Subcutaneous adipose tissue (tissue), 4 donors: ENCODE measurements around the gene RNF113B. TPM values are rescaled to one million over a fixed set of nuclear protein-coding genes. Genes with fewer than 3 reads are reported as not detected.

ENCODE experiments used
- total RNA-seq, 4 donors: library from RNA; depleted of rRNA; stranded (reverse); fragments of >200 nt; gene quantifications; one replicate each; pipeline ENCODE4 v1.1.0, GENCODE V29; 2016
- TF ChIP-seq, protein P1 (sequence below): fragments of 450-650 bp; IDR thresholded peaks from one replicate; pipeline ENCODE4 v1.5.1; 2016; ENCODE audit warnings: low read depth, mild to moderate bottlenecking, control low read depth, antibody characterized with exemption, moderate library complexity

The RNF113B gene
- not detected for total RNA-seq

DNA sequence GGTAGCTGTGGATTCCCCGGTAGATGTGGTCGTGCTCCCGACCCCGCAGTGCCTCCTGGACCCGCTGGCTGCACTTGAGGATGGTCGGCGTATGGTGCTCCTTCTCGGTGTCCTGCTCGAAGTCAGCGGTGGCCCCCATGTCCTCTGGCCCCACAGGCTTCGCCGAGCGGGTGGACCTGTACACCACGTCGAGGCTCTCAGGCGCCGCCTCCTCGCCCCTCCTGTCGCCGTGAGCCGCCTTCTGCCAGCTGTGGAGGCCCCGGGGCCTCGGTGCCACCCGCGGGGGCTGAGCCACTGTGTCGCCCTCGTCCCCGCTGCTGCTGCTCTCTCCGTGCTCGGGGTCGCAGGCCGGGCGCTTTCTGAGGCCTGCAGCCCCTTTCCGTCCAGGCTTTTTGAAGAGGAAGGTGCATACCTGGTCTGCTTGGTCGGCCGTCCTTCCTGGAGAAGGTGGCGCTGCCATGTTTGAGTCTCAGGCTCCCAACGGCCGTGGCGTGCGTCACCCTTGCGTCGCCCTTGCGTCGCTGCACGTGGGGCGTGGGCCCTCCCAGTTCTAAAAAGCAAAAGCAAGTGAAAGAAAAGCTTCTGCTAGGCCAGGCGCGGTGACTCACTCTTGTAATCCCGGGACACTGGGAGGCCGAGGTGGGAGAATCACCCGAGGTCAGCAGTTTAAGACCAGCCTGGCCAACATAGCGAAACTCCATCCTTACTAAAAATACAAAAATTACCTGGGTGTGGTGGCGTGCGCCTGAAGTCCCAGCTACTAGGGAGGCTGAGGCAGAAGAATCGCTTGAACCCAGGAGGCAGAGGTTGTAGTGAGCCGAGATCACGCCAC, at the start of gene RNF113B:
TSS of gene RNF113B (minus strand) at position 493 of the 832 bp plus-strand sequence. CDS start at position 460, 33 bp downstream.
- TF ChIP-seq, protein P1, sequence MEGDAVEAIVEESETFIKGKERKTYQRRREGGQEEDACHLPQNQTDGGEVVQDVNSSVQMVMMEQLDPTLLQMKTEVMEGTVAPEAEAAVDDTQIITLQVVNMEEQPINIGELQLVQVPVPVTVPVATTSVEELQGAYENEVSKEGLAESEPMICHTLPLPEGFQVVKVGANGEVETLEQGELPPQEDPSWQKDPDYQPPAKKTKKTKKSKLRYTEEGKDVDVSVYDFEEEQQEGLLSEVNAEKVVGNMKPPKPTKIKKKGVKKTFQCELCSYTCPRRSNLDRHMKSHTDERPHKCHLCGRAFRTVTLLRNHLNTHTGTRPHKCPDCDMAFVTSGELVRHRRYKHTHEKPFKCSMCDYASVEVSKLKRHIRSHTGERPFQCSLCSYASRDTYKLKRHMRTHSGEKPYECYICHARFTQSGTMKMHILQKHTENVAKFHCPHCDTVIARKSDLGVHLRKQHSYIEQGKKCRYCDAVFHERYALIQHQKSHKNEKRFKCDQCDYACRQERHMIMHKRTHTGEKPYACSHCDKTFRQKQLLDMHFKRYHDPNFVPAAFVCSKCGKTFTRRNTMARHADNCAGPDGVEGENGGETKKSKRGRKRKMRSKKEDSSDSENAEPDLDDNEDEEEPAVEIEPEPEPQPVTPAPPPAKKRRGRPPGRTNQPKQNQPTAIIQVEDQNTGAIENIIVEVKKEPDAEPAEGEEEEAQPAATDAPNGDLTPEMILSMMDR: no peak

DNA sequence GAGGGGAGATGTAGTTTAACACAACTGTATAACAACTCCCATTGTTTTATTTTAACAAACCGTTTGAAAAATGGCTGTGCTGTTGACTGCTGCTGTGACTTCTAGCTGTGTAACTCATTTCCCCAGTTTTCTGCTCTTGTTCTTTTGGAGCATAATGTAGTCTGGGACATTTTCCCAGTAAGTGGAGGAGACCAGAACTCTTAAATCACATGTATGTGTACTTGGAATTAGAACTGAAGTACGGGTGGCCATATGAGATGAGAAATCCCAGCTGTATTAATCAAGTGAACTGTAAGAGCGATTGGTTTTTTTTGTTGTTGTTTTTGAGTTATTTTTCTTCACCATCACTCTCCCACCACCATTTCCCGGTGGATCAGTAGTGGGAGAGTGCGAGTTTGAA, 49.4 kb upstream of the RNF113B start:
- TF ChIP-seq, protein P1: no peak

DNA sequence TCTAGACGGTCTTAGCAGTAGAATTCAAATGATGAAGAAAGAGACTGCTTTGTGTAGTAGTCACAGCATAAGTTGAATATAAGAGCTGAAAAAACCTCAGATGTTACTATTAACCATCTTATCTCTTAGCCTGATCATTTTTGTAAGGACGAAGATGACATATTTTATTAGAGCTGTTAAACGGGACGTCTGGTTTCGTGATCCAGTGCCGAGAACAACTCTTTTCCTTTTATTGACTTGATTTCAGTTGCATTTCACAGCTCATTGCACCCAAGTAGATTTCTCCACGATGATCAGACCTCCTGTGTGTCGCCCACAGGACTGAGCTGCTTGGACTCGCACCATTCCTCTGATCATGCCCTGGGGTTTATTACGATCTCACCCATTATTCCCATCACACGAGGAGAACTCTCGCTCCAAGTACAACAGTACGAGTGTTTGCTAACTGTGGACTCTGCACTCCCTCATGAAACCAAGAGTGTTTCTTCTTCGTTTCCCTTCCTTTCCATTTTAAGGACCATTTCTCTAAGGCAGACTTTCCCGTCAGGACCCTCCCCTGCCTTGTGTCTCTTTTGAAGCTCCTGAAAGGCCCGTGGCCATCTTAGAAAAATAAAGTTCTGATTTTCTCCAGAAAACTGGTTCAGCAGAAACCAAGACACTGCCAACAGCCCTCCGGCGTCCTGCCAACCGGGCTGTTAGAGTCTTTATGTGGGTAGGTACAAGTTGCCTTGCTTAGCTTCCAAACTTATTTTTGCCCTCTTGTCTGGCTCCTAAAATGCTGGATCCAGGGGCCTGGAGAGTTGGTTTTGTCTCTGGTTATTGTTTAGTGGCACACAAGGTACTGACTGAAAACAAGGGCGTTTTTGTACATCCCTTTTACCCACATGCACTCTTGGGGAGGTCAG, 48.2 kb upstream of the RNF113B start:
- TF ChIP-seq, protein P1: no peak

- TF ChIP-seq, protein P1: no peak
Observed at GRCh38 chr13:98224557-98224956, 47.5 kb upstream of the RNF113B start.

GRCh38 chr13:98223741-98224140, 46.7 kb upstream of the RNF113B start:
- TF ChIP-seq, protein P1: no peak

DNA sequence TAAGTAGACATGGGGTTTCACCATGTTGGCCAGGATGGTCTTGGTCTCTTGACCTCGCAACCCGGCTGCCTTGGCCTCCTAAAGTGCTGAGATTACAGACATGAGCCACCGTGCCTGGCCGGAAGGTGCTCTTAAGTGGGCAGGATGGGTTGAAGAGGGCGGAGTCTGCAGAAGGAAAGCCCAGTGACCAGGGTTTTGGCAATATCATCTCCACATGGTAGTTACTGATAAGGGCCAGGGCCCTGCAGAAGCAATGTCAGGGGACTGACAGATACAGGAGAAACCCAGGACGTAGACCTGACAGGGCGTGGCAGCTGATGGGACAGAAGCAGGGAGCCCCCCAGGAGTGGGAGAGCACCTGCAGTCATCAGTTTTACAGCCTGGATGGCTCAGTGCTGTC, 45.7 kb upstream of the RNF113B start:
- TF ChIP-seq, protein P1: no peak

- TF ChIP-seq, protein P1: no peak
Observed at GRCh38 chr13:98222081-98222554, 45.0 kb upstream of the RNF113B start.
